Neural crest cell (in vitro differentiated cells): ENCODE measurements around the gene DZIP3. TPM values are rescaled to one million over a fixed set of nuclear protein-coding genes. Genes with fewer than 3 reads are reported as not detected.

Source experiments
- DNase-seq: peaks from one replicate; pipeline ENCODE4 v3.0.0; 2021; ENCODE audit warnings: low read depth, mixed read lengths, low spot score
- H3K27ac Mint-ChIP-seq: one replicate; pipeline ENCODE4 v1.8.0; 2021; ENCODE audit warnings: mild to moderate bottlenecking, mixed read lengths; ENCODE audit not compliant: unreplicated experiment
- H3K27me3 Mint-ChIP-seq: 2 replicates; pipeline ENCODE4 v1.8.0; 2021; ENCODE audit warnings: low read depth, mild to moderate bottlenecking, mixed read lengths
- H3K36me3 Mint-ChIP-seq: 2 replicates; pipeline ENCODE4 v1.8.0; 2021; ENCODE audit warnings: low read depth, mild to moderate bottlenecking, mixed read lengths
- H3K4me1 Mint-ChIP-seq: 2 replicates; pipeline ENCODE4 v1.8.0; 2021; ENCODE audit warnings: mixed read lengths
- H3K4me3 Mint-ChIP-seq: one replicate; pipeline ENCODE4 v1.8.0; 2021; ENCODE audit warnings: mild to moderate bottlenecking, mixed read lengths
- H3K9me3 Mint-ChIP-seq: 2 replicates; pipeline ENCODE4 v1.8.0; 2021; ENCODE audit warnings: mixed read lengths
- total RNA-seq: library from RNA; stranded (reverse); gene quantifications from 2 replicates; pipeline ENCODE4 v1.2.1, GENCODE V29; 2021
- TF ChIP-seq, protein P1 (sequence below): fragments of 200-600 bp; sonication (generic); conservative IDR thresholded peaks from 2 replicates; pipeline ENCODE4 v1.5.0; 2021; ENCODE audit warnings: antibody characterized with exemption, mild to moderate bottlenecking

DZIP3 gene
- total RNA-seq, 1 donor from 2014 or later = 24.2 TPM

DNA sequence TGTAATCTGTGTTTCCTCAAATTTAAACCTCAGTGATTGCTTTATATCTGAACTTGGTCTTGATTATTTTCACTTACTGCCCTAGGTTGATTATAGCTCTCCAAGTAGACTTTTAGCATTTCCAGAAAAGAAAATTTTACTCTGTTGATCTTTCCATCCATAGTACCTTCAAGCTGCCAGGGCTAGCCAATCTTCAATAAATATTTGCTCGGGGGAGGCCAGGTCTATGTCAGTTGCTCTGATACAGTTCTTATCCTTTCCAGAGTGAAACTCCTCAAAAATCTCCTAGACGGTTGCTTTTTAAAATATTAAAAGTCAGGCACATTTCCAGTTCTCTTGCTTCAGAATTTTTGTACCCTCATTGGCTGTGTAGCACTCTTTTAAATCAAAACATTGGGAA is 128.9 kb downstream of the DZIP3 start:
- no peak overlapping the region for H3K27ac Mint-ChIP-seq
- H3K27me3 Mint-ChIP-seq = no peaks in the 10 kb centered on the region
- H3K9me3 Mint-ChIP-seq = peaks cover 3% of the 10 kb centered on the region
- no peak for DNase-seq
- H3K36me3 Mint-ChIP-seq = no peaks in the 10 kb centered on the region
- no peaks in the 10 kb centered on the region for H3K4me1 Mint-ChIP-seq
- TF ChIP-seq, protein P1, sequence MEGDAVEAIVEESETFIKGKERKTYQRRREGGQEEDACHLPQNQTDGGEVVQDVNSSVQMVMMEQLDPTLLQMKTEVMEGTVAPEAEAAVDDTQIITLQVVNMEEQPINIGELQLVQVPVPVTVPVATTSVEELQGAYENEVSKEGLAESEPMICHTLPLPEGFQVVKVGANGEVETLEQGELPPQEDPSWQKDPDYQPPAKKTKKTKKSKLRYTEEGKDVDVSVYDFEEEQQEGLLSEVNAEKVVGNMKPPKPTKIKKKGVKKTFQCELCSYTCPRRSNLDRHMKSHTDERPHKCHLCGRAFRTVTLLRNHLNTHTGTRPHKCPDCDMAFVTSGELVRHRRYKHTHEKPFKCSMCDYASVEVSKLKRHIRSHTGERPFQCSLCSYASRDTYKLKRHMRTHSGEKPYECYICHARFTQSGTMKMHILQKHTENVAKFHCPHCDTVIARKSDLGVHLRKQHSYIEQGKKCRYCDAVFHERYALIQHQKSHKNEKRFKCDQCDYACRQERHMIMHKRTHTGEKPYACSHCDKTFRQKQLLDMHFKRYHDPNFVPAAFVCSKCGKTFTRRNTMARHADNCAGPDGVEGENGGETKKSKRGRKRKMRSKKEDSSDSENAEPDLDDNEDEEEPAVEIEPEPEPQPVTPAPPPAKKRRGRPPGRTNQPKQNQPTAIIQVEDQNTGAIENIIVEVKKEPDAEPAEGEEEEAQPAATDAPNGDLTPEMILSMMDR = no peak
- H3K4me3 Mint-ChIP-seq = no peak overlapping the region

DNA sequence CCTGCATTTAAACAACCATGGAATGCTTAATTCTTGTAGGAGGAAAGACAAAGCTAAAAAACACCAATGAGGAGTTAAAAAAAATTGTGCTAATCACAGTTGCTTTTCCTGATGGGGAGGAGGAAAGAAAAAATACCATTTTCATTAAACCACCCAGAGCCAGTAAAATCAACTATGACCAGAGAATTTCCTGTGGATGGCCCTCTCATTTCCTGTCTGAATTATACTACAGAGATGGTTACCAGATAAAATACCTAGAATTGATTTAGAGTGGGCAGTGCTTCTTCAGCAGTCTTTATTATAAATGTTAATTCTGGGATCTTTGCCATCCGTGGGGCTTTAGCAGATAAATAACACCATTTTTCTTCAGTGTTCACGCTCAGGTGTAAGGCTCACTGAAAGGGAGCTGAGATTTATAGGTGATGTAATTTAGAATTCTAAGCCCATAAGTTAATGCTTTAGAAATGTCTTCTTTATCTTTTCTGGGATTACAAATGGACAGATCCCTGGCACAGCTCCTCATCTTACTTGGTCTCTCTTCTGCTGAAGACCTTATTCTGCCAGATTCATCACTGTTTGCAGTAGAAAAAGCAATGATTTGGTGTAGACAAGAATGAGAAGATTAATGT is 129.8 kb downstream of the DZIP3 start:
- Mint-ChIP-seq H3K9me3 (peaks cover 3% of the 10 kb centered on the region), H3K27ac (peak overlapping the region; percentile 19), H3K36me3 (no peaks in the 10 kb centered on the region), H3K4me1 (no peaks in the 10 kb centered on the region), H3K4me3 (no peak overlapping the region), H3K27me3 (no peaks in the 10 kb centered on the region)
- DNase-seq = no peak
- TF ChIP-seq, protein P1 = no peak

DNA sequence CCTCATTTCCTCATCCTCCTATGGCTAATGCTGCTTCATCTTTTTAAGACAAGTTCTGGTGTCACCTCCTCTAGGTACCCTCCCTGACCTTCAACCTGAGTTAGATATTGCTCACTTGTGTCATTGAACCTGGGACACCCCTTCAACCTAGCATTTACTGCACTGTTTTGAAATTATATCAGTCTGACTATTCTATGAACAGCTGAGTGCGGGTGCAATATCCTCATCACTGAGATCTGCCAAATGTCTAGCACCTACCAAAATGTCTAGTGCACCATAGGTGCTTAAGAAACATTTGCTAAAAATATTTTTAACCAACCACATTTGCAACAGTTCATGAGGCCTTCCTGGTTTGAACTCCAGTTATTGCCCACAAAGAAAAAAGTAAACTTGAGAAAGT is 133.2 kb downstream of the DZIP3 start:
- no peak for DNase-seq
- Mint-ChIP-seq H3K9me3 (peaks cover 3% of the 10 kb centered on the region), H3K4me3 (no peak overlapping the region), H3K27ac (no peak overlapping the region), H3K27me3 (no peaks in the 10 kb centered on the region), H3K4me1 (no peaks in the 10 kb centered on the region), H3K36me3 (no peaks in the 10 kb centered on the region)
- TF ChIP-seq, protein P1 = no peak

DNA sequence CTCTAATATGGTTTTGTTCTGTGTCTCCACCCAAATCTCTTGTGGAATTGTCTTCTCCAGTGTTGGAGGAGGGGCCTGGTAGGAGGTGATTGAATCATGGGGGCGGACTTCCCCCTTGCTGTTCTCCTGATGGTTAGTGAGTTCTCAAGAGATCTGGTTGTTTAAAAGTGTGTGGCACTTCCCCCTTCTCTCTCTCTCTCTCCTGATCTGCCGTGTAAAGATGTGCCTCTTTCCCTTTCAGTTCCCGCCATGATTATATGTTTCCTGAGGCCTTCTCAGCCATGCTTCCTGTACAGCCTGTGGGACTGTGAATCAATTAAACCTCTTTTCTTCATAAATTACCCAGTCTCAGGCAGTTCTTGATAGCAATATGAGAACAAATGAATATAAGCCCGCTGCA is 134.6 kb downstream of the DZIP3 start:
- Mint-ChIP-seq H3K27me3 (no peaks in the 10 kb centered on the region), H3K27ac (no peak overlapping the region), H3K36me3 (no peaks in the 10 kb centered on the region), H3K4me1 (no peaks in the 10 kb centered on the region), H3K4me3 (no peak overlapping the region), H3K9me3 (peaks cover 3% of the 10 kb centered on the region)
- TF ChIP-seq, protein P1 = no peak
- DNase-seq = no peak

DNA sequence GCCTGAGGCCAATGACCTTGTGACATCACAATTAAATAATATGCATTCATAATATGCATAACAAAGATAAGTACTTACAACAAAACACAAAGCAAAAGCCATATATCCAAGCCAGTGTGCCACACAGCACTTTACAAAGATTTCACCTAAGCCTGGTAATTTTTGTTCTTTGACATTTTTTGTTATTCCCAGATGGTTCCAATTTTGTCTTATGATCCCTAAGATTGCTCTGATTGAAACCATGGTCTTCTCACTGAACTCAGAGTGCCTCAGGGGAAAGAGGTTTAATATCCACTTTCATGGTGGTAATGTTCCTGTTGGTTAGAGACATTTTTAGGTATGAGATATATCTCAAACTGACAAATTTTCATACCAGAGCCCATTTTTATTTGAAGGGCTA is 138.6 kb downstream of the DZIP3 start:
- TF ChIP-seq, protein P1 = no peak
- no peaks in the 10 kb centered on the region for H3K27me3 Mint-ChIP-seq
- no peaks in the 10 kb centered on the region for H3K4me1 Mint-ChIP-seq
- no peak overlapping the region for H3K27ac Mint-ChIP-seq
- no peaks in the 10 kb centered on the region for H3K36me3 Mint-ChIP-seq
- no peak for DNase-seq
- H3K9me3 Mint-ChIP-seq = no peaks in the 10 kb centered on the region
- no peak overlapping the region for H3K4me3 Mint-ChIP-seq
